K562 (cell line): ENCODE results near the gene MELK. TPM values are rescaled to one million over a fixed set of nuclear protein-coding genes. Genes with fewer than 3 reads are reported as not detected.

Experiments used
- ATAC-seq: fragments of 200-7000 bp; cut with Tn5 transposase; 3 replicates; pipeline ENCODE4 v1.9.1; 2020; ENCODE audit warnings: moderate library complexity
- BruUV-seq: library from RNA; stranded (reverse); fragments of 400-500 nt; replicated peaks from 2 replicates; lab custom pipeline; 2021; lab: Mats Ljungman, UMichigan
- CTCF ChIA-PET: fragments of 300-600 bp; formaldehyde crosslinking; extraction: SDS; loops from one replicate; lab custom pipeline; 2021; ENCODE audit warnings: low intra/inter-chr PET ratio; lab: Yijun Ruan, JAX
- POLR2A ChIA-PET: fragments of 300-600, 350-650 bp; sonication (Branson Sonifier 250); formaldehyde crosslinking; extraction: SDS; loops from one replicate; lab custom pipeline; 2021; ENCODE audit warnings: antibody characterized with exemption, inconsistent platforms; lab: Yijun Ruan, JAX
- DNase-seq, 4 experiments: peaks; one replicate each; pipeline versions ENCODE4 v3.0.0 to v3.0.0-alpha.2; 2011 to 2018; ENCODE audit warnings: low spot score in 3 of 4, mixed read lengths in 3 of 4; ENCODE audit errors: extremely low read depth in 1 of 4
- FAIRE-seq: peaks from 2 replicates; lab custom pipeline; 2011; peaks lifted over from hg19 to GRCh38; lab: Jason Lieb, UNC
- H2AFZ ChIP-seq: 2 replicates; pipeline ENCODE4 v1.6.0; 2011; ENCODE audit warnings: low read depth, low read length, control low read depth, inconsistent platforms
- H3K27ac ChIP-seq: fragments of 200-600 bp; 3 replicates; pipeline ENCODE4 v1.8.0; 2011; ENCODE audit warnings: low read depth, mild to moderate bottlenecking, control low read depth, inconsistent platforms, low read length, moderate library complexity, mixed read lengths; ENCODE audit errors: extremely low read depth
- H3K27me3 ChIP-seq, 2 experiments: fragments of 300-600 bp in 1 of 2; 2 replicates in 1 of 2; 3 replicates in 1 of 2; pipeline versions ENCODE4 v1.6.0 to v1.8.0; 2011; ENCODE audit warnings: inconsistent platforms in 2 of 2, low read length in 2 of 2, mild to moderate bottlenecking in 1 of 2, mixed read lengths in 1 of 2, moderate library complexity in 1 of 2; ENCODE audit not compliant: control insufficient read depth in 2 of 2, insufficient read depth in 2 of 2
- H3K36me3 ChIP-seq: fragments of 300-600 bp; 3 replicates; pipeline ENCODE4 v1.8.0; 2011; ENCODE audit warnings: mild to moderate bottlenecking, low read length, inconsistent platforms; ENCODE audit not compliant: control insufficient read depth, insufficient read depth
- H3K4me1 ChIP-seq, 2 experiments: fragments of 200-600 bp in 1 of 2; replicated peaks in 1 of 2; 2 replicates in 1 of 2; 3 replicates in 1 of 2; pipeline versions ENCODE4 v1.5.1 to v1.8.0; 2011; ENCODE audit warnings: inconsistent platforms in 2 of 2, low read length in 2 of 2, mild to moderate bottlenecking in 1 of 2, mixed read lengths in 1 of 2, moderate library complexity in 1 of 2; ENCODE audit not compliant: control insufficient read depth in 2 of 2, insufficient read depth in 2 of 2
- H3K4me2 ChIP-seq: 2 replicates; pipeline ENCODE4 v1.6.1; 2011; ENCODE audit warnings: low read length, control low read depth, inconsistent platforms, mixed read lengths; ENCODE audit not compliant: insufficient read depth
- H3K4me3 ChIP-seq: fragments of 200-600 bp; sonication (generic), shearing (Covaris generic); 2 replicates; pipeline ENCODE4 v1.5.1; 2016; ENCODE audit warnings: control low read depth, inconsistent platforms
- H3K79me2 ChIP-seq: fragments of 200-600 bp; 3 replicates; pipeline ENCODE4 v1.8.0; 2011; ENCODE audit warnings: low read length, inconsistent platforms; ENCODE audit not compliant: control insufficient read depth, insufficient read depth
- H3K9ac ChIP-seq, 2 experiments: 2 replicates each; pipeline versions ENCODE4 v1.6.0 to v1.6.1; 2011; ENCODE audit warnings: low read depth in 2 of 2, low read length in 2 of 2, control low read depth in 1 of 2, inconsistent platforms in 1 of 2, mild to moderate bottlenecking in 1 of 2, mixed read lengths in 1 of 2; ENCODE audit not compliant: insufficient read depth in 1 of 2
- H3K9me1 ChIP-seq: one replicate; pipeline ENCODE4 v1.6.0; 2011; ENCODE audit warnings: inconsistent platforms, mild to moderate bottlenecking, low read length, moderate library complexity; ENCODE audit not compliant: control insufficient read depth, insufficient read depth
- H3K9me3 ChIP-seq: replicated peaks from 2 replicates; pipeline ENCODE4 v1.5.1; 2011; ENCODE audit warnings: low read depth, low read length, inconsistent platforms; ENCODE audit not compliant: control insufficient read depth, insufficient read depth
- H4K20me1 ChIP-seq: replicated peaks from 2 replicates; pipeline ENCODE4 v1.6.1; 2011; ENCODE audit warnings: low read length, inconsistent platforms, mixed read lengths; ENCODE audit not compliant: control insufficient read depth, insufficient read depth
- CEBPB ChIP-seq: fragments of 450-650 bp; IDR thresholded peaks from 2 replicates; pipeline ENCODE4 v1.6.1; 2016; ENCODE audit warnings: missing genetic modification characterization, missing compliant biosample characterization
- KDM2B ChIP-seq: fragments of 250-450 bp; sonication (Bioruptor Pico); IDR thresholded peaks from 2 replicates; pipeline ENCODE4 v1.8.0; 2021; ENCODE audit warnings: mild to moderate bottlenecking, moderate library complexity
- PHB2 ChIP-seq: fragments of 450-650 bp; IDR thresholded peaks from 2 replicates; pipeline ENCODE4 v1.6.1; 2017; ENCODE audit warnings: low read depth
- RFX5 ChIP-seq: IDR thresholded peaks from 2 replicates; pipeline ENCODE4 v1.6.1; 2011; ENCODE audit warnings: low read depth, mild to moderate bottlenecking, improper control_type of control experiment, low read length
- SNAPC5 ChIP-seq: fragments of 250-450 bp; sonication (Bioruptor Pico); IDR thresholded peaks from 2 replicates; pipeline ENCODE4 v1.8.0; 2021; ENCODE audit warnings: moderate library complexity, mild to moderate bottlenecking, inconsistent platforms
- TARDBP ChIP-seq: fragments of 450-650 bp; IDR thresholded peaks from 2 replicates; pipeline ENCODE4 v1.6.1; 2016
- WHSC1 ChIP-seq: IDR thresholded peaks from one replicate; pipeline ENCODE4 v1.6.1; 2012; ENCODE audit warnings: low read length, control low read depth, inconsistent platforms
- ZC3H11A ChIP-seq: IDR thresholded peaks from 2 replicates; pipeline ENCODE4 v1.6.1; 2012; ENCODE audit warnings: low read depth, low read length, improper control_type of control experiment
- ZC3H4 ChIP-seq: sonication (generic); formaldehyde crosslinking; IDR thresholded peaks from 2 replicates; pipeline ENCODE4 v1.9.0; 2021; ENCODE audit warnings: missing genetic modification reagents, borderline replicate concordance
- ZFX ChIP-seq: sonication (generic); formaldehyde crosslinking; IDR thresholded peaks from 2 replicates; pipeline ENCODE4 v1.8.0; 2022; ENCODE audit warnings: mild to moderate bottlenecking, missing genetic modification reagents, moderate library complexity
- ZNF586 ChIP-seq: fragments of 450-650 bp; formaldehyde crosslinking; conservative IDR thresholded peaks from 2 replicates; pipeline ENCODE4 v1.4.0; 2020; ENCODE audit warnings: mild to moderate bottlenecking, moderate library complexity
- WGBS: fragments of 100-300 bp; shearing (Covaris generic); methylation state at CpG from one replicate; pipeline ENCODE4 v1.1.6; 2016; ENCODE audit warnings: low coverage, mixed read lengths; ENCODE audit not compliant: insufficient coverage; ENCODE audit errors: missing lambda C conversion rate; 5-methylcytosine and 5-hydroxymethylcytosine counted together
- in situ Hi-C: fragments of 300-500 bp; cut with MboI; formaldehyde crosslinking; loops from 4 replicates; pipeline ENCODE4 v1.15.0; 2018; ENCODE audit warnings: inconsistent platforms, mixed read lengths
- intact Hi-C: fragments of 100-400 bp; cut with micrococcal nuclease; formaldehyde crosslinking; loops from 2 replicates; pipeline ENCODE4 v1.14.2; 2022
- polyA plus RNA-seq, 8 experiments: library from polyadenylated mRNA; depleted of rRNA in 4 of 8; stranded (reverse) in 5 of 8; unstranded in 3 of 8; fragments of >200 nt; fragmentation: Nextera tagmentation in 2 of 8; fragmentation: Illumina TruSeq in 1 of 8; extraction: Ambion mirVana in 2 of 8; extraction: Trizol in 1 of 8; gene quantifications; 2 replicates each; pipeline versions ENCODE4 v1.2.1 to v1.2.3, GENCODE V29; 2011 to 2014; ENCODE audit warnings: inconsistent platforms in 1 of 8, missing spikeins in 1 of 8
- total RNA-seq, 7 experiments: library from RNA; depleted of rRNA in 6 of 7; stranded (reverse); fragments of >200 nt in 6 of 7; fragmentation: Illumina TruSeq in 2 of 7; extraction: Trizol in 2 of 7; gene quantifications; 2 replicates each; pipeline versions ENCODE4 v1.2.1 to v1.2.3, GENCODE V29; 2011 to 2021; ENCODE audit warnings: low replicate concordance in 1 of 7
- TF ChIP-seq, protein P1 (sequence below): fragments of 250-450 bp; sonication (Bioruptor Pico); IDR thresholded peaks from 2 replicates; pipeline ENCODE4 v1.5.0; 2021
- TF ChIP-seq, protein P2 (sequence below): IDR thresholded peaks from 3 replicates; pipeline ENCODE4 v1.6.1; 2011; ENCODE audit warnings: borderline replicate concordance, mild to moderate bottlenecking, moderate library complexity; ENCODE audit not compliant: insufficient read length; ENCODE audit errors: extremely low read depth

Gene MELK
- total and polyA plus RNA-seq, 9 of the 15 experiments (the other 6 are each of a cell fraction or from before 2014, with no cell fraction given): 33.3 to 57.3 (median 43.8) TPM

GRCh38 chr9:36609306-36609705, 36.6 kb downstream of the MELK start (continued):
- TF ChIP-seq ZFX (CRISPR knock-in tag): no peak
- TF ChIP-seq KDM2B: no peak
- no peak for TF ChIP-seq ZC3H4
- TF ChIP-seq SNAPC5 (CRISPR knock-in tag): no peak
- TF ChIP-seq, protein P1, sequence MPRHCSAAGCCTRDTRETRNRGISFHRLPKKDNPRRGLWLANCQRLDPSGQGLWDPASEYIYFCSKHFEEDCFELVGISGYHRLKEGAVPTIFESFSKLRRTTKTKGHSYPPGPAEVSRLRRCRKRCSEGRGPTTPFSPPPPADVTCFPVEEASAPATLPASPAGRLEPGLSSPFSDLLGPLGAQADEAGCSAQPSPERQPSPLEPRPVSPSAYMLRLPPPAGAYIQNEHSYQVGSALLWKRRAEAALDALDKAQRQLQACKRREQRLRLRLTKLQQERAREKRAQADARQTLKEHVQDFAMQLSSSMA (CRISPR knock-in tag): no peak
- TF ChIP-seq CEBPB: no peak
- no peak for TF ChIP-seq RFX5

DNA sequence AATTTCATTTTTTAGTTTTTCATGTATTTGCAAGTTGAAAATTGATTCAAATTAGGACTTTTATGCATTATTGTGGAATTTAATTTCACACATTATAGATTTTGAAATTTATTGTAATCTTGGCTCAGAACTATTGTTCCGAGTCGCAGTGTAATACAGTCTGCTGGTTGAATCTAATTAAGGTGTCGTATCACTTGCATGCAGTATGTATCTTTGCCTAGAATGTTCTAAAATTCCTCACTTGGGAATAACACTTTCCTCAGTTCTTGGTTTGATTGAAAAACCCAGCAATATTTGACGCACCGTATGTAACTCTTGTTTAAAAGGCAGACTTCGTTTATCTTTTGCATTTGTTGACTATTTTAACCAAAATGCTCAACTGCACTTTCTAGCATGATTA, 49.4 kb downstream of the MELK start:
- in situ Hi-C loops: no loop called here
- Histone ChIP-seq H3K4me2 (no peak overlapping the region), H3K36me3 (peaks cover 30% of the 10 kb centered on the region; the same call in 1 of the 3 replicates), H3K27ac (no peak overlapping the region), H3K4me3 (no peak overlapping the region), H3K9ac (no peak overlapping the region), H3K9me3 (no peaks in the 10 kb centered on the region), H4K20me1 (no peaks in the 10 kb centered on the region), H3K79me2 (no peaks in the 10 kb centered on the region), H3K4me1 (no peaks in the 10 kb centered on the region), H3K27me3 (no peaks in the 10 kb centered on the region), H2AFZ (no peak overlapping the region), H3K9me1 (no peaks in the 10 kb centered on the region)
- TF ChIP-seq TARDBP (no peak), PHB2 (no peak), ZC3H11A (no peak), WHSC1 (no peak), ZNF586 (CRISPR knock-in tag) (no peak)
- TF ChIP-seq, protein P2, sequence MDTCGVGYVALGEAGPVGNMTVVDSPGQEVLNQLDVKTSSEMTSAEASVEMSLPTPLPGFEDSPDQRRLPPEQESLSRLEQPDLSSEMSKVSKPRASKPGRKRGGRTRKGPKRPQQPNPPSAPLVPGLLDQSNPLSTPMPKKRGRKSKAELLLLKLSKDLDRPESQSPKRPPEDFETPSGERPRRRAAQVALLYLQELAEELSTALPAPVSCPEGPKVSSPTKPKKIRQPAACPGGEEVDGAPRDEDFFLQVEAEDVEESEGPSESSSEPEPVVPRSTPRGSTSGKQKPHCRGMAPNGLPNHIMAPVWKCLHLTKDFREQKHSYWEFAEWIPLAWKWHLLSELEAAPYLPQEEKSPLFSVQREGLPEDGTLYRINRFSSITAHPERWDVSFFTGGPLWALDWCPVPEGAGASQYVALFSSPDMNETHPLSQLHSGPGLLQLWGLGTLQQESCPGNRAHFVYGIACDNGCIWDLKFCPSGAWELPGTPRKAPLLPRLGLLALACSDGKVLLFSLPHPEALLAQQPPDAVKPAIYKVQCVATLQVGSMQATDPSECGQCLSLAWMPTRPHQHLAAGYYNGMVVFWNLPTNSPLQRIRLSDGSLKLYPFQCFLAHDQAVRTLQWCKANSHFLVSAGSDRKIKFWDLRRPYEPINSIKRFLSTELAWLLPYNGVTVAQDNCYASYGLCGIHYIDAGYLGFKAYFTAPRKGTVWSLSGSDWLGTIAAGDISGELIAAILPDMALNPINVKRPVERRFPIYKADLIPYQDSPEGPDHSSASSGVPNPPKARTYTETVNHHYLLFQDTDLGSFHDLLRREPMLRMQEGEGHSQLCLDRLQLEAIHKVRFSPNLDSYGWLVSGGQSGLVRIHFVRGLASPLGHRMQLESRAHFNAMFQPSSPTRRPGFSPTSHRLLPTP: no peak
- ChIA-PET CTCF (no interaction called here), POLR2A (no interaction called here)
- no TSS peak for BruUV-seq
- WGBS: 90% methylated on average over 6 of the region's 6 CpGs
- intact Hi-C loops: no loop called here
- DNase-seq (no peak), FAIRE-seq (no peak), ATAC-seq (no peak)
